ENCODE data around the gene NEDD4. TPM values are rescaled to one million over a fixed set of nuclear protein-coding genes. Genes with fewer than 3 reads are reported as not detected.
"Not testable (repeated sequence)": the region's sequence is repeated elsewhere in the genome, so short reads cannot be mapped to it uniquely, and the experiment has no call there.

Gene NEDD4
- total RNA-seq, 1 experiment from 2014 or later = 57.7 TPM

DNA sequence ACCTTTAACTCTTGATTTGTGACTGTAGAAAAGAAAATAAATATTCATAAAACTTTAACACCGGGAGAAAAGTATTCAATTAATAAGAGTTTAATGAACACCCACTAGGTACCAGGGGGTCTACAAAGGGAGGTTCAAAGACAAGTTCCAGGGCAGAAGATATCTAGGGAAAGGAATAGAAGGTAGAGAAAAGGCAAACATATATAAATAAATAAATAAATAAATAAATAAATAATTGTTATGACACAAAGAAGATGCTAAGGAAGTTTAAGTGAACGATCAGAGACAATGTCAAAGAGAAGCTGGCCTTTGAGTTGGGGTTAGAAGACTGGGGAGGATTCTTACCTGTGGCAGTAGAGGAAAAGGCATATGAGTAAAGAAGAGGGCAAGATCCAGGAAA lies 123.8 kb downstream of the NEDD4 start:
- TF ChIP-seq, protein P1, sequence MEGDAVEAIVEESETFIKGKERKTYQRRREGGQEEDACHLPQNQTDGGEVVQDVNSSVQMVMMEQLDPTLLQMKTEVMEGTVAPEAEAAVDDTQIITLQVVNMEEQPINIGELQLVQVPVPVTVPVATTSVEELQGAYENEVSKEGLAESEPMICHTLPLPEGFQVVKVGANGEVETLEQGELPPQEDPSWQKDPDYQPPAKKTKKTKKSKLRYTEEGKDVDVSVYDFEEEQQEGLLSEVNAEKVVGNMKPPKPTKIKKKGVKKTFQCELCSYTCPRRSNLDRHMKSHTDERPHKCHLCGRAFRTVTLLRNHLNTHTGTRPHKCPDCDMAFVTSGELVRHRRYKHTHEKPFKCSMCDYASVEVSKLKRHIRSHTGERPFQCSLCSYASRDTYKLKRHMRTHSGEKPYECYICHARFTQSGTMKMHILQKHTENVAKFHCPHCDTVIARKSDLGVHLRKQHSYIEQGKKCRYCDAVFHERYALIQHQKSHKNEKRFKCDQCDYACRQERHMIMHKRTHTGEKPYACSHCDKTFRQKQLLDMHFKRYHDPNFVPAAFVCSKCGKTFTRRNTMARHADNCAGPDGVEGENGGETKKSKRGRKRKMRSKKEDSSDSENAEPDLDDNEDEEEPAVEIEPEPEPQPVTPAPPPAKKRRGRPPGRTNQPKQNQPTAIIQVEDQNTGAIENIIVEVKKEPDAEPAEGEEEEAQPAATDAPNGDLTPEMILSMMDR (IDR thresholded peaks at IDR 0.05; ENCODE audit: unreplicated experiment) = no peak
- H3K4me3 Mint-ChIP-seq (ENCODE audit: unreplicated experiment) = no peak overlapping the region
- peaks cover 36% of the 10 kb centered on the region for H3K4me1 Mint-ChIP-seq (ENCODE audit: insufficient read depth, unreplicated experiment)
- DNase-seq (ENCODE audit: unreplicated experiment) = no peak
- no TSS peak for BruUV-seq (replicated peaks)
- H3K9me3 Mint-ChIP-seq (ENCODE audit: unreplicated experiment) = no peaks in the 10 kb centered on the region
- peaks cover 47% of the 10 kb centered on the region for H3K36me3 Mint-ChIP-seq (ENCODE audit: insufficient read depth, unreplicated experiment)
- no peak overlapping the region for H3K27ac Mint-ChIP-seq (ENCODE audit: low read depth, unreplicated experiment)
- intact Hi-C loops (cut with micrococcal nuclease) = no loop called here
- no peaks in the 10 kb centered on the region for H3K27me3 Mint-ChIP-seq (ENCODE audit: insufficient read depth, unreplicated experiment)
- CTCF ChIA-PET = no interaction called here
- POLR2A ChIA-PET = no interaction called here

DNA sequence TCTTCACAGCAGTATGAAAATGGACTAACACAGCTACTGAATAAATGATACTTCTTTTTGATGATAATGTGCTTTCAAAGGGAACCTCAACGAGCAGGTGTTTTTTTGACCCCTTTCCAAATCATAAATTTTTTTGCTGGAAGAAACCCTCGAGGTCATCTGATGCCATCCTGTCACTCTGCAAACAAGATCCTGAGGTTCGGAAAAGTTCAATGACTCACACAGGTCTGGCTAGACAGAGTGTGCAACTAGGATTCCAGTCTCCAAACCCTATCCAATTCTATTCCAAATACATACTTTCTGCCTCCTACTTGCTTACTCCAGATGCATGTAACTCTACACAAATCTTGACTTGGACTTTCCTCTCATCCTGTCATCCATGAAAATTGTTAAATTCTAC lies 124.7 kb downstream of the NEDD4 start:
- CTCF ChIA-PET = interaction anchor here (0.7 to 1.0 kb wide), 4 partner anchors 13 to 235 kb away, joined by 3 read pairs; no protein-coding TSS in a partner anchor
- POLR2A ChIA-PET = interaction anchor here (0.8 to 1.5 kb wide), 3 partner anchors 39 to 59 kb away, joined by 3 to 6 read pairs (median 3); no protein-coding TSS in a partner anchor
- peaks cover 54% of the 10 kb centered on the region for H3K36me3 Mint-ChIP-seq (ENCODE audit: insufficient read depth, unreplicated experiment)
- no TSS peak for BruUV-seq (replicated peaks)
- no peak overlapping the region for H3K4me3 Mint-ChIP-seq (ENCODE audit: unreplicated experiment)
- H3K4me1 Mint-ChIP-seq (ENCODE audit: insufficient read depth, unreplicated experiment) = peaks cover 36% of the 10 kb centered on the region
- peak overlapping the region; percentile 20 for H3K27ac Mint-ChIP-seq (ENCODE audit: low read depth, unreplicated experiment)
- no peaks in the 10 kb centered on the region for H3K27me3 Mint-ChIP-seq (ENCODE audit: insufficient read depth, unreplicated experiment)
- DNase-seq (ENCODE audit: unreplicated experiment) = peak; percentile 26
- intact Hi-C loops (cut with micrococcal nuclease) = no loop called here
- TF ChIP-seq, protein P1 (IDR thresholded peaks at IDR 0.05; ENCODE audit: unreplicated experiment) = no peak
- no peaks in the 10 kb centered on the region for H3K9me3 Mint-ChIP-seq (ENCODE audit: unreplicated experiment)

DNA sequence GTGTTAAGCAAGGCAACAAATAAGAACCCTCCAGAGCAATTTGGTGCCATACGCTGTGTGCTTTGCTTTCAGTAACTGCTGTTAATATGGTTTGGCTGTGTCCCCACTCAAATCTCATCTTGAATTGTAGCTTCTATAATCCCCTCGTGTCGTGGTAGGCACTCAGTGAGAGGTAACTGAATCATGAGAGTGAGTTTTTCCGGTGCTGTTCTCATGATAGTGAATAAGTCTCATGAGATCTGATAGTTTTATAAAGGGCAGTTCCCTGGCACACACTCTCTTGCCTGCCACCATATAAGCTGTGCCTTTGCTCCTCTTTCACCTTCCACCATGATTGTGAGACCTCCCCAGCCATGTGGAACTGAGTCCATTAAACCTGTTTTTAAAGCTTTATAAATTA lies 125.1 kb downstream of the NEDD4 start:
- POLR2A ChIA-PET = interaction anchor here (0.8 to 1.5 kb wide), 4 partner anchors 25 to 60 kb away, joined by 3 to 6 read pairs (median 4); no protein-coding TSS in a partner anchor
- DNase-seq (ENCODE audit: unreplicated experiment); H3K9me3 Mint-ChIP-seq (ENCODE audit: unreplicated experiment); BruUV-seq (replicated peaks); H3K27me3 Mint-ChIP-seq (ENCODE audit: insufficient read depth, unreplicated experiment); intact Hi-C loops (cut with micrococcal nuclease); H3K4me3 Mint-ChIP-seq (ENCODE audit: unreplicated experiment): not testable (repeated sequence)
- H3K36me3 Mint-ChIP-seq (ENCODE audit: insufficient read depth, unreplicated experiment) = peaks cover 56% of the 10 kb centered on the region
- H3K4me1 Mint-ChIP-seq (ENCODE audit: insufficient read depth, unreplicated experiment) = peaks cover 32% of the 10 kb centered on the region
- peak overlapping the region; percentile 20 for H3K27ac Mint-ChIP-seq (ENCODE audit: low read depth, unreplicated experiment)
- CTCF ChIA-PET = interaction anchor here (0.6 to 1.7 kb wide), 6 partner anchors 14 to 234 kb away, joined by 3 to 7 read pairs (median 3); no protein-coding TSS in a partner anchor

DNA sequence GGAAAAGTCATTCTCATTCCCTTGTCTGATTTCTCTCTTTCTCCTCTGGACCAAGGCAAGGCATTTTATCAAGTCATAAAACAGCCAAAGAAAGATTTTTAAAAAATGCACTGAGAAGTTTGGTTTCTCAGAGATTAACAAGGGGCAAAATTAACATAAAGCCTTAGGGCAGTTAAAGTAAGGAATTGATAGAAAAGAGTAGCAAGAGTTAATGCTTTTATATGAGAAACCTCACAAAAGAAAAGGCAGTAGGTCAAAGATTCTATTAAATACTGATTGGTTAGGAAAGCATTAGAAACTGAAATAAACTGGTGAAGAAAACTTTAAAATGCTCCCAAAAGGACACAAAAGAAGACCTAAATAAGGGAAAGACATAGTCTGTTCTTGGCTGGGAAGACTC lies 129.5 kb downstream of the NEDD4 start:
- POLR2A ChIA-PET = no interaction called here
- H3K4me1 Mint-ChIP-seq (ENCODE audit: insufficient read depth, unreplicated experiment) = peaks cover 5% of the 10 kb centered on the region
- peaks cover 59% of the 10 kb centered on the region for H3K36me3 Mint-ChIP-seq (ENCODE audit: insufficient read depth, unreplicated experiment)
- TF ChIP-seq, protein P1 (IDR thresholded peaks at IDR 0.05; ENCODE audit: unreplicated experiment) = no peak
- no peak for DNase-seq (ENCODE audit: unreplicated experiment)
- H3K9me3 Mint-ChIP-seq (ENCODE audit: unreplicated experiment) = no peaks in the 10 kb centered on the region
- no peak overlapping the region for H3K4me3 Mint-ChIP-seq (ENCODE audit: unreplicated experiment)
- H3K27me3 Mint-ChIP-seq (ENCODE audit: insufficient read depth, unreplicated experiment) = no peaks in the 10 kb centered on the region
- intact Hi-C loops (cut with micrococcal nuclease) = no loop called here
- BruUV-seq (replicated peaks) = no TSS peak
- CTCF ChIA-PET = no interaction called here
- no peak overlapping the region for H3K27ac Mint-ChIP-seq (ENCODE audit: low read depth, unreplicated experiment)
